K562 (cell line): ENCODE measurements around the gene UNKL. TPM values are rescaled to one million over a fixed set of nuclear protein-coding genes. Genes with fewer than 3 reads are reported as not detected.

ENCODE experiments used
- BCLAF1 ChIP-seq, 2 experiments: fragments of 450-650 bp in 1 of 2; IDR thresholded peaks; 2 replicates each; pipeline ENCODE4 v1.6.1; 2011 to 2017; ENCODE audit warnings: low read depth in 2 of 2, antibody characterized with exemption in 1 of 2, borderline replicate concordance in 1 of 2, low read length in 1 of 2, mild to moderate bottlenecking in 1 of 2, mixed read lengths in 1 of 2; ENCODE audit not compliant: control insufficient read depth in 1 of 2
- DEAF1 ChIP-seq: fragments of 450-650 bp; formaldehyde crosslinking; IDR thresholded peaks from 2 replicates; pipeline ENCODE4 v1.4.0; 2020; ENCODE audit warnings: mild to moderate bottlenecking, moderate library complexity
- FUS ChIP-seq: fragments of 200-400 bp; formaldehyde crosslinking; optimal IDR thresholded peaks from 2 replicates; pipeline ENCODE3; 2017; ENCODE audit warnings: low read depth, low read length
- GABPB2 ChIP-seq: fragments of 250-450 bp; sonication (Bioruptor Pico); conservative IDR thresholded peaks from 2 replicates; pipeline ENCODE4 v1.5.1; 2021; ENCODE audit warnings: mild to moderate bottlenecking
- KDM5B ChIP-seq: fragments of 200-600 bp; sonication (generic); IDR thresholded peaks from 2 replicates; pipeline ENCODE4 v1.6.1; 2012; ENCODE audit warnings: low read depth, mild to moderate bottlenecking, moderate library complexity, low read length, control low read depth, inconsistent platforms; ENCODE audit not compliant: insufficient replicate concordance
- LCOR ChIP-seq: sonication (generic); formaldehyde crosslinking; IDR thresholded peaks from 2 replicates; pipeline ENCODE4 v1.8.0; 2022; ENCODE audit warnings: mild to moderate bottlenecking, missing genetic modification reagents
- NCOA4 ChIP-seq: fragments of 450-650 bp; IDR thresholded peaks from 2 replicates; pipeline ENCODE4 v1.6.1; 2018; ENCODE audit warnings: mild to moderate bottlenecking; ENCODE audit not compliant: partially characterized antibody
- SMARCB1 ChIP-seq: IDR thresholded peaks from 2 replicates; pipeline ENCODE4 v1.6.1; 2011; ENCODE audit warnings: improper control_type of control experiment, low read depth; ENCODE audit not compliant: insufficient read length
- TCF7L2 ChIP-seq: fragments of 150-350 bp; IDR thresholded peaks from 2 replicates; pipeline ENCODE4 v1.6.1; 2016; ENCODE audit warnings: low read depth, mild to moderate bottlenecking, low read length, moderate library complexity
- TRIM28 ChIP-seq: fragments of 450-650 bp; IDR thresholded peaks from 2 replicates; pipeline ENCODE4 v1.6.1; 2017
- ZBTB33 ChIP-seq: sonication (generic); formaldehyde crosslinking; IDR thresholded peaks from 2 replicates; pipeline ENCODE4 v1.8.1; 2023; ENCODE audit warnings: mild to moderate bottlenecking, missing genetic modification reagents
- ZNF134 ChIP-seq: fragments of 250-450 bp; sonication (Bioruptor Pico); conservative IDR thresholded peaks from 2 replicates; pipeline ENCODE4 v1.4.0; 2020
- ZNF212 ChIP-seq: fragments of 450-650 bp; formaldehyde crosslinking; IDR thresholded peaks from 2 replicates; pipeline ENCODE4 v1.4.0; 2020; ENCODE audit warnings: mild to moderate bottlenecking
- ZNF707 ChIP-seq: fragments of 250-450 bp; sonication (Bioruptor Pico); conservative IDR thresholded peaks from 2 replicates; pipeline ENCODE4 v1.8.0; 2022; ENCODE audit warnings: inconsistent platforms, mild to moderate bottlenecking, moderate library complexity
- ZNF766 ChIP-seq: fragments of 200-800 bp; sonication (Bioruptor generic); conservative IDR thresholded peaks from 2 replicates; pipeline ENCODE4 v1.6.1; 2016; ENCODE audit warnings: missing genetic modification characterization, missing compliant biosample characterization
- polyA plus RNA-seq, 8 experiments: library from polyadenylated mRNA; depleted of rRNA in 4 of 8; stranded (reverse) in 5 of 8; unstranded in 3 of 8; fragments of >200 nt; fragmentation: Nextera tagmentation in 2 of 8; fragmentation: Illumina TruSeq in 1 of 8; extraction: Ambion mirVana in 2 of 8; extraction: Trizol in 1 of 8; gene quantifications; 2 replicates each; pipeline versions ENCODE4 v1.2.1 to v1.2.3, GENCODE V29; 2011 to 2014; ENCODE audit warnings: inconsistent platforms in 1 of 8, missing spikeins in 1 of 8
- total RNA-seq, 7 experiments: library from RNA; depleted of rRNA in 6 of 7; stranded (reverse); fragments of >200 nt in 6 of 7; fragmentation: Illumina TruSeq in 2 of 7; extraction: Trizol in 2 of 7; gene quantifications; 2 replicates each; pipeline versions ENCODE4 v1.2.1 to v1.2.3, GENCODE V29; 2011 to 2021; ENCODE audit warnings: low replicate concordance in 1 of 7
- TF ChIP-seq, protein P1 (sequence below), 2 experiments: IDR thresholded peaks in 1 of 2; conservative IDR thresholded peaks in 1 of 2; 2 replicates each; pipeline ENCODE4 v1.6.1; 2016; ENCODE audit warnings: low read depth in 2 of 2, mild to moderate bottlenecking in 1 of 2, missing compliant biosample characterization in 1 of 2, missing genetic modification characterization in 1 of 2, moderate library complexity in 1 of 2
- TF ChIP-seq, protein P2 (sequence below): sonication (generic); IDR thresholded peaks from 2 replicates; pipeline ENCODE4 v1.6.1; 2016

Gene UNKL
- total and polyA plus RNA-seq, 9 of the 15 experiments (the other 6 are each of a cell fraction or from before 2014, with no cell fraction given) = 0.37 to 30.2 (median 5.1) TPM

DNA sequence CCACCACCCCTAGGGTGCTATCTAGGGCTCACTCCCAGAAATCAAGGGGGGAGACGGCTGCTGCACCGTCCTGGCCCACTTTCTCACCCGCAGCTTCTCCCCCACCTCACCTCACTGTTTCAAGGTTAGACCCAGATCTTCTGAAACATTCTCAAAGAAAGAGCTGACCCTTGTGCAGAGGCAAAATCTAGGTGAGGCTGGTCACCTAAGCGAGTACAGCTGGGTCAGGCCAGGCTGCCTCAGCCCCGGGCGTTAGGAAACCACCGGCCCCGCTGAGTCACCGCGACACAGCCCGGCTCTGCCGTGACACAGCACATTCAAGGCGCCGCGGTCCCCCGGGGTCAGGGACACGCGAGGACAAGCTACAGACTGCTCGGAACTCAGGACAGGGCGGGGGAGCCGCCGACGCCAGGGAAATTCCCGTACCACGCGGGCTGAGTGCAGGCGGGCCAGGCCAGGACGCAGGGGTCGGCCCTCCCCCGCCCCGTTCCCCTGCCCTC lies 35.6 kb downstream of the UNKL start (continued):
- TF ChIP-seq ZBTB33 (CRISPR knock-in tag) (no peak), ZNF707 (CRISPR knock-in tag) (no peak), ZNF134 (CRISPR knock-in tag) (no peak), ZNF212 (CRISPR knock-in tag) (no peak), DEAF1 (CRISPR knock-in tag) (no peak), LCOR (CRISPR knock-in tag) (no peak; the same call in 1 of the 2 replicates), BCLAF1 (IDR thresholded peaks at IDR 0.05; ENCODE audit: borderline replicate concordance in 1 of 2, control insufficient read depth in 1 of 2, low read depth in 2 of 2, low read length in 1 of 2) (no peak), GABPB2 (CRISPR knock-in tag) (no peak), TCF7L2 (no peak), NCOA4 (no peak), SMARCB1 (no peak), ZNF766 (peak; percentile 47; the same call in 1 of the 2 replicates), FUS (no peak), TRIM28 (no peak), KDM5B (peak; percentile 75)
- TF ChIP-seq, protein P1, sequence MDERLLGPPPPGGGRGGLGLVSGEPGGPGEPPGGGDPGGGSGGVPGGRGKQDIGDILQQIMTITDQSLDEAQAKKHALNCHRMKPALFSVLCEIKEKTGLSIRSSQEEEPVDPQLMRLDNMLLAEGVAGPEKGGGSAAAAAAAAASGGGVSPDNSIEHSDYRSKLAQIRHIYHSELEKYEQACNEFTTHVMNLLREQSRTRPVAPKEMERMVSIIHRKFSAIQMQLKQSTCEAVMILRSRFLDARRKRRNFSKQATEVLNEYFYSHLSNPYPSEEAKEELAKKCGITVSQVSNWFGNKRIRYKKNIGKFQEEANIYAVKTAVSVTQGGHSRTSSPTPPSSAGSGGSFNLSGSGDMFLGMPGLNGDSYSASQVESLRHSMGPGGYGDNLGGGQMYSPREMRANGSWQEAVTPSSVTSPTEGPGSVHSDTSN (CRISPR knock-in tag; IDR thresholded peaks at IDR 0.05; ENCODE audit: low read depth) = no peak
- TF ChIP-seq, protein P1 (tag; conservative IDR thresholded peaks at IDR 0.05; ENCODE audit: low read depth) = no peak
- TF ChIP-seq, protein P2, sequence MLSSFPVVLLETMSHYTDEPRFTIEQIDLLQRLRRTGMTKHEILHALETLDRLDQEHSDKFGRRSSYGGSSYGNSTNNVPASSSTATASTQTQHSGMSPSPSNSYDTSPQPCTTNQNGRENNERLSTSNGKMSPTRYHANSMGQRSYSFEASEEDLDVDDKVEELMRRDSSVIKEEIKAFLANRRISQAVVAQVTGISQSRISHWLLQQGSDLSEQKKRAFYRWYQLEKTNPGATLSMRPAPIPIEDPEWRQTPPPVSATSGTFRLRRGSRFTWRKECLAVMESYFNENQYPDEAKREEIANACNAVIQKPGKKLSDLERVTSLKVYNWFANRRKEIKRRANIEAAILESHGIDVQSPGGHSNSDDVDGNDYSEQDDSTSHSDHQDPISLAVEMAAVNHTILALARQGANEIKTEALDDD = peak; percentile 22; the same call in 1 of the 2 replicates
